K562 (cell line): ENCODE data around the gene SEC16A. TPM values are rescaled to one million over a fixed set of nuclear protein-coding genes. Genes with fewer than 3 reads are reported as not detected.
A peak's percentile ranks its signal among the peaks of the same experiment; 100 is the strongest.

Experiments used
- ATAC-seq: fragments of 200-7000 bp; cut with Tn5 transposase; 3 replicates; pipeline ENCODE4 v1.9.1; 2020; ENCODE audit warnings: moderate library complexity
- BruUV-seq: library from RNA; stranded (reverse); fragments of 400-500 nt; replicated peaks from 2 replicates; lab custom pipeline; 2021; lab: Mats Ljungman, UMichigan
- CTCF ChIA-PET: fragments of 300-600 bp; formaldehyde crosslinking; extraction: SDS; loops from one replicate; lab custom pipeline; 2021; ENCODE audit warnings: low intra/inter-chr PET ratio; lab: Yijun Ruan, JAX
- POLR2A ChIA-PET: fragments of 300-600, 350-650 bp; sonication (Branson Sonifier 250); formaldehyde crosslinking; extraction: SDS; loops from one replicate; lab custom pipeline; 2021; ENCODE audit warnings: antibody characterized with exemption, inconsistent platforms; lab: Yijun Ruan, JAX
- DNase-seq, 4 experiments: peaks; one replicate each; pipeline versions ENCODE4 v3.0.0 to v3.0.0-alpha.2; 2011 to 2018; ENCODE audit warnings: low spot score in 3 of 4, mixed read lengths in 3 of 4; ENCODE audit errors: extremely low read depth in 1 of 4
- FAIRE-seq: peaks from 2 replicates; lab custom pipeline; 2011; peaks lifted over from hg19 to GRCh38; lab: Jason Lieb, UNC
- H2AFZ ChIP-seq: 2 replicates; pipeline ENCODE4 v1.6.0; 2011; ENCODE audit warnings: low read depth, low read length, control low read depth, inconsistent platforms
- H3K27ac ChIP-seq: fragments of 200-600 bp; 3 replicates; pipeline ENCODE4 v1.8.0; 2011; ENCODE audit warnings: low read depth, mild to moderate bottlenecking, control low read depth, inconsistent platforms, low read length, moderate library complexity, mixed read lengths; ENCODE audit errors: extremely low read depth
- H3K27me3 ChIP-seq, 2 experiments: fragments of 300-600 bp in 1 of 2; 2 replicates in 1 of 2; 3 replicates in 1 of 2; pipeline versions ENCODE4 v1.6.0 to v1.8.0; 2011; ENCODE audit warnings: inconsistent platforms in 2 of 2, low read length in 2 of 2, mild to moderate bottlenecking in 1 of 2, mixed read lengths in 1 of 2, moderate library complexity in 1 of 2; ENCODE audit not compliant: control insufficient read depth in 2 of 2, insufficient read depth in 2 of 2
- H3K36me3 ChIP-seq: fragments of 300-600 bp; 3 replicates; pipeline ENCODE4 v1.8.0; 2011; ENCODE audit warnings: mild to moderate bottlenecking, low read length, inconsistent platforms; ENCODE audit not compliant: control insufficient read depth, insufficient read depth
- H3K4me1 ChIP-seq, 2 experiments: fragments of 200-600 bp in 1 of 2; replicated peaks in 1 of 2; 2 replicates in 1 of 2; 3 replicates in 1 of 2; pipeline versions ENCODE4 v1.5.1 to v1.8.0; 2011; ENCODE audit warnings: inconsistent platforms in 2 of 2, low read length in 2 of 2, mild to moderate bottlenecking in 1 of 2, mixed read lengths in 1 of 2, moderate library complexity in 1 of 2; ENCODE audit not compliant: control insufficient read depth in 2 of 2, insufficient read depth in 2 of 2
- H3K4me2 ChIP-seq: 2 replicates; pipeline ENCODE4 v1.6.1; 2011; ENCODE audit warnings: low read length, control low read depth, inconsistent platforms, mixed read lengths; ENCODE audit not compliant: insufficient read depth
- H3K4me3 ChIP-seq: fragments of 200-600 bp; sonication (generic), shearing (Covaris generic); 2 replicates; pipeline ENCODE4 v1.5.1; 2016; ENCODE audit warnings: control low read depth, inconsistent platforms
- H3K79me2 ChIP-seq: fragments of 200-600 bp; 3 replicates; pipeline ENCODE4 v1.8.0; 2011; ENCODE audit warnings: low read length, inconsistent platforms; ENCODE audit not compliant: control insufficient read depth, insufficient read depth
- H3K9ac ChIP-seq, 2 experiments: 2 replicates each; pipeline versions ENCODE4 v1.6.0 to v1.6.1; 2011; ENCODE audit warnings: low read depth in 2 of 2, low read length in 2 of 2, control low read depth in 1 of 2, inconsistent platforms in 1 of 2, mild to moderate bottlenecking in 1 of 2, mixed read lengths in 1 of 2; ENCODE audit not compliant: insufficient read depth in 1 of 2
- H3K9me1 ChIP-seq: one replicate; pipeline ENCODE4 v1.6.0; 2011; ENCODE audit warnings: inconsistent platforms, mild to moderate bottlenecking, low read length, moderate library complexity; ENCODE audit not compliant: control insufficient read depth, insufficient read depth
- H3K9me3 ChIP-seq: replicated peaks from 2 replicates; pipeline ENCODE4 v1.5.1; 2011; ENCODE audit warnings: low read depth, low read length, inconsistent platforms; ENCODE audit not compliant: control insufficient read depth, insufficient read depth
- H4K20me1 ChIP-seq: replicated peaks from 2 replicates; pipeline ENCODE4 v1.6.1; 2011; ENCODE audit warnings: low read length, inconsistent platforms, mixed read lengths; ENCODE audit not compliant: control insufficient read depth, insufficient read depth
- ARID1B ChIP-seq: fragments of 450-650 bp; IDR thresholded peaks from 2 replicates; pipeline ENCODE4 v1.6.1; 2016; ENCODE audit warnings: antibody characterized with exemption, mild to moderate bottlenecking, inconsistent platforms
- CXXC5 ChIP-seq: fragments of 250-450 bp; sonication (Bioruptor Pico); IDR thresholded peaks from 2 replicates; pipeline ENCODE4 v1.8.0; 2022; ENCODE audit warnings: inconsistent platforms, mild to moderate bottlenecking, moderate library complexity
- ETV1 ChIP-seq: fragments of 450-650 bp; conservative IDR thresholded peaks from 2 replicates; pipeline ENCODE4 v1.6.1; 2016; ENCODE audit warnings: missing genetic modification characterization, control low read depth, low read depth, missing compliant biosample characterization
- FOSL1 ChIP-seq: fragments of 200-800 bp; sonication (Bioruptor generic); conservative IDR thresholded peaks from 2 replicates; pipeline ENCODE4 v1.6.1; 2016; ENCODE audit warnings: missing genetic modification characterization, missing compliant biosample characterization
- NCOA2 ChIP-seq, 2 experiments: fragments of 450-650 bp; IDR thresholded peaks; 2 replicates each; pipeline ENCODE4 v1.6.1; 2018; ENCODE audit warnings: mild to moderate bottlenecking in 2 of 2, moderate library complexity in 1 of 2; ENCODE audit not compliant: partially characterized antibody in 2 of 2
- NFIC ChIP-seq: fragments of 450-650 bp; IDR thresholded peaks from 2 replicates; pipeline ENCODE4 v1.6.1; 2017; ENCODE audit warnings: mild to moderate bottlenecking, inconsistent platforms
- NFIX ChIP-seq: fragments of 250-450 bp; sonication (Bioruptor Pico); IDR thresholded peaks from 2 replicates; pipeline ENCODE4 v1.4.0; 2020; ENCODE audit warnings: low read depth, mild to moderate bottlenecking, moderate library complexity
- PPARD ChIP-seq: fragments of 250-450 bp; sonication (Bioruptor Pico); IDR thresholded peaks from 2 replicates; pipeline ENCODE4 v1.8.0; 2022; ENCODE audit warnings: inconsistent platforms, mild to moderate bottlenecking, moderate library complexity
- SRSF1 ChIP-seq: fragments of 200-400 bp; formaldehyde crosslinking; IDR thresholded peaks from 2 replicates; pipeline ENCODE4 v1.6.1; 2017; ENCODE audit warnings: mild to moderate bottlenecking, low read depth, low read length, moderate library complexity
- STAT5A ChIP-seq: IDR thresholded peaks from 2 replicates; pipeline ENCODE4 v1.6.1; 2012; ENCODE audit warnings: low read length, inconsistent platforms, borderline replicate concordance
- TEAD4 ChIP-seq, 2 experiments: sonication (generic) in 1 of 2; formaldehyde crosslinking in 1 of 2; IDR thresholded peaks; 2 replicates each; pipeline versions ENCODE4 v1.6.1 to v1.8.0; 2012 to 2022; ENCODE audit warnings: borderline replicate concordance in 1 of 2, inconsistent platforms in 1 of 2, low read length in 1 of 2, mild to moderate bottlenecking in 1 of 2, missing genetic modification reagents in 1 of 2
- U2AF2 ChIP-seq: fragments of 200-400 bp; formaldehyde crosslinking; optimal IDR thresholded peaks from 2 replicates; pipeline ENCODE3; 2017; ENCODE audit warnings: low read depth, mild to moderate bottlenecking, low read length
- ZC3H4 ChIP-seq: sonication (generic); formaldehyde crosslinking; IDR thresholded peaks from 2 replicates; pipeline ENCODE4 v1.9.0; 2021; ENCODE audit warnings: missing genetic modification reagents, borderline replicate concordance
- ZNF12 ChIP-seq: sonication (generic); formaldehyde crosslinking; IDR thresholded peaks from 2 replicates; pipeline ENCODE4 v1.4.0; 2020; ENCODE audit warnings: mild to moderate bottlenecking, missing genetic modification reagents
- ZNF592 ChIP-seq: fragments of 450-650 bp; IDR thresholded peaks from 2 replicates; pipeline ENCODE4 v1.6.1; 2017; ENCODE audit warnings: antibody characterized with exemption, mild to moderate bottlenecking
- ZZZ3 ChIP-seq: fragments of 450-650 bp; IDR thresholded peaks from 2 replicates; pipeline ENCODE4 v1.6.1; 2016; ENCODE audit warnings: antibody characterized with exemption, mild to moderate bottlenecking, moderate library complexity
- WGBS: fragments of 100-300 bp; shearing (Covaris generic); methylation state at CpG from one replicate; pipeline ENCODE4 v1.1.6; 2016; ENCODE audit warnings: low coverage, mixed read lengths; ENCODE audit not compliant: insufficient coverage; ENCODE audit errors: missing lambda C conversion rate; 5-methylcytosine and 5-hydroxymethylcytosine counted together
- in situ Hi-C: fragments of 300-500 bp; cut with MboI; formaldehyde crosslinking; loops from 4 replicates; pipeline ENCODE4 v1.15.0; 2018; ENCODE audit warnings: inconsistent platforms, mixed read lengths
- intact Hi-C: fragments of 100-400 bp; cut with micrococcal nuclease; formaldehyde crosslinking; loops from 2 replicates; pipeline ENCODE4 v1.14.2; 2022
- polyA plus RNA-seq, 8 experiments: library from polyadenylated mRNA; depleted of rRNA in 4 of 8; stranded (reverse) in 5 of 8; unstranded in 3 of 8; fragments of >200 nt; fragmentation: Nextera tagmentation in 2 of 8; fragmentation: Illumina TruSeq in 1 of 8; extraction: Ambion mirVana in 2 of 8; extraction: Trizol in 1 of 8; gene quantifications; 2 replicates each; pipeline versions ENCODE4 v1.2.1 to v1.2.3, GENCODE V29; 2011 to 2014; ENCODE audit warnings: inconsistent platforms in 1 of 8, missing spikeins in 1 of 8
- total RNA-seq, 7 experiments: library from RNA; depleted of rRNA in 6 of 7; stranded (reverse); fragments of >200 nt in 6 of 7; fragmentation: Illumina TruSeq in 2 of 7; extraction: Trizol in 2 of 7; gene quantifications; 2 replicates each; pipeline versions ENCODE4 v1.2.1 to v1.2.3, GENCODE V29; 2011 to 2021; ENCODE audit warnings: low replicate concordance in 1 of 7
- TF ChIP-seq, protein P1 (sequence below): fragments of 450-650 bp; IDR thresholded peaks from 2 replicates; pipeline ENCODE4 v1.6.1; 2017; ENCODE audit warnings: mild to moderate bottlenecking, moderate library complexity

Gene SEC16A
- total and polyA plus RNA-seq, 9 of the 15 experiments (the other 6 are each of a cell fraction or from before 2014, with no cell fraction given), result 8.3 to 62.8 (median 14.0) TPM

- H2AFZ ChIP-seq, result no peak overlapping the region
- H3K9me3 ChIP-seq, result no peaks in the 10 kb centered on the region
- BruUV-seq, result TSS peak; percentile 70
- H3K4me3 ChIP-seq, result peak overlapping the region; percentile 82
- POLR2A ChIA-PET, result interaction anchor here (0.6 to 2.7 kb wide), 4 partner anchors 8 to 28 kb away, joined by 4 to 9 read pairs (median 6); partner anchors contain the start of gene INPP5E
- no peak for ATAC-seq
- in situ Hi-C loops, result no loop called here
- no peaks in the 10 kb centered on the region; the same call in none of the 2 replicates for H4K20me1 ChIP-seq
- H3K9ac ChIP-seq, result peak overlapping the region; percentile 97 to 99
- intact Hi-C loops, result no loop called here
- 1% methylated on average over 4 of the region's 4 CpGs for WGBS
- peak in 2 of 4 experiments; percentile 47 to 60 for DNase-seq
- no peaks in the 10 kb centered on the region for H3K27me3 ChIP-seq
- TF ChIP-seq ZC3H4 (no peak), NCOA2 (IDR thresholded peaks at IDR 0.05; ENCODE audit: partially characterized antibody in 2 of 2) (no peak), ZZZ3 (no peak), NFIC (0 out of 2 replicates have a peak, but pooled peaks have one; percentile 20), U2AF2 (no peak), STAT5A (peak; percentile 41; the same call in 1 of the 2 replicates), ZNF12 (0 out of 2 replicates have a peak, but pooled peaks have one; percentile 0), ETV1 (tag) (no peak), PPARD (CRISPR knock-in tag) (no peak), FOSL1 (peak; percentile 43), TEAD4 (IDR thresholded peaks at IDR 0.05; ENCODE audit: low read length) (no peak), TEAD4 (CRISPR knock-in tag; IDR thresholded peaks at IDR 0.05; ENCODE audit: borderline replicate concordance) (no peak), CXXC5 (no peak), NFIX (CRISPR knock-in tag) (no peak), SRSF1 (no peak), ZNF592 (no peak), ARID1B (peak; percentile 27; the same call in 1 of the 2 replicates)
- TF ChIP-seq, protein P1, sequence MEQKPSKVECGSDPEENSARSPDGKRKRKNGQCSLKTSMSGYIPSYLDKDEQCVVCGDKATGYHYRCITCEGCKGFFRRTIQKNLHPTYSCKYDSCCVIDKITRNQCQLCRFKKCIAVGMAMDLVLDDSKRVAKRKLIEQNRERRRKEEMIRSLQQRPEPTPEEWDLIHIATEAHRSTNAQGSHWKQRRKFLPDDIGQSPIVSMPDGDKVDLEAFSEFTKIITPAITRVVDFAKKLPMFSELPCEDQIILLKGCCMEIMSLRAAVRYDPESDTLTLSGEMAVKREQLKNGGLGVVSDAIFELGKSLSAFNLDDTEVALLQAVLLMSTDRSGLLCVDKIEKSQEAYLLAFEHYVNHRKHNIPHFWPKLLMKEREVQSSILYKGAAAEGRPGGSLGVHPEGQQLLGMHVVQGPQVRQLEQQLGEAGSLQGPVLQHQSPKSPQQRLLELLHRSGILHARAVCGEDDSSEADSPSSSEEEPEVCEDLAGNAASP, result no peak
- CTCF ChIA-PET, result no interaction called here
- peaks cover 75% of the 10 kb centered on the region for H3K36me3 ChIP-seq
- H3K27ac ChIP-seq, result peak overlapping the region; percentile 89
- FAIRE-seq, result no peak
- peaks cover 16 to 34% of the 10 kb centered on the region in 2 experiments; a peak in 4 of 5 replicates for H3K4me1 ChIP-seq
- peak overlapping the region; percentile 92 for H3K4me2 ChIP-seq
- H3K79me2 ChIP-seq, result peaks cover 72% of the 10 kb centered on the region
- no peaks in the 10 kb centered on the region for H3K9me1 ChIP-seq
These were observed 71.5 kb downstream of the SEC16A start for GRCh38 chr9:136411378-136411777.
